ENCODE results near the gene OLFM4.

DNA sequence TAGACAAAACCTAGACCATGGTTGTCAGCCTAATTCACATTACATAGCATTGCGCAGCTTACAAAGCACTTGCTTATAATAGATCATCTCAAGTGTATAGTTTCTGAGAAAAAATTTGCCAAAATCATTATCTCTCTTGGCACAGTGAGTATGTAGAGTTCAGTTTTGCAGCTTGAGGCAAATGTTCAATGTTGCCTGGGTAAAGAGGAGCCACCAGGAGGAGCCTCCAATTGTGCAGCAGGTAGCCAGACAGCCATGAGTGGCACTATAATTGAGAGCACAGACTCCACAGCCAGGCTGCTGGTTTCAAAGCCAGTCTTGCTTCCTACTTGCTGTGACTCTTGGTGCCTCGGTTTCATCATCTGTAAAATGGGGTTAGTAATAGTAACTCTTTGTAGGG, 24.0 kb upstream of the OLFM4 start:
- TF ChIP-seq ZFP3 (CRISPR knock-in tag; IDR thresholded peaks at IDR 0.05) (no peak), BACH2 (CRISPR knock-in tag; IDR thresholded peaks at IDR 0.05; ENCODE audit: borderline replicate concordance) (no peak), PPARA (CRISPR knock-in tag; IDR thresholded peaks at IDR 0.05; ENCODE audit: borderline replicate concordance) (no peak), GLIS3 (CRISPR knock-in tag; IDR thresholded peaks at IDR 0.05) (no peak), RARB (CRISPR knock-in tag; IDR thresholded peaks at IDR 0.05) (no peak)
- TF ChIP-seq, protein P1, sequence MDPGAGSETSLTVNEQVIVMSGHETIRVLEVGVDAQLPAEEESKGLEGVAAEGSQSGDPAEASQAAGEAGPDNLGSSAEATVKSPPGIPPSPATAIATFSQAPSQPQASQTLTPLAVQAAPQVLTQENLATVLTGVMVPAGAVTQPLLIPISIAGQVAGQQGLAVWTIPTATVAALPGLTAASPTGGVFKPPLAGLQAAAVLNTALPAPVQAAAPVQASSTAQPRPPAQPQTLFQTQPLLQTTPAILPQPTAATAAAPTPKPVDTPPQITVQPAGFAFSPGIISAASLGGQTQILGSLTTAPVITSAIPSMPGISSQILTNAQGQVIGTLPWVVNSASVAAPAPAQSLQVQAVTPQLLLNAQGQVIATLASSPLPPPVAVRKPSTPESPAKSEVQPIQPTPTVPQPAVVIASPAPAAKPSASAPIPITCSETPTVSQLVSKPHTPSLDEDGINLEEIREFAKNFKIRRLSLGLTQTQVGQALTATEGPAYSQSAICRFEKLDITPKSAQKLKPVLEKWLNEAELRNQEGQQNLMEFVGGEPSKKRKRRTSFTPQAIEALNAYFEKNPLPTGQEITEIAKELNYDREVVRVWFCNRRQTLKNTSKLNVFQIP (CRISPR knock-in tag; IDR thresholded peaks at IDR 0.05; ENCODE audit: borderline replicate concordance, low read depth), result no peak

Data from SK-N-SH treated with all-trans-retinoic acid at 6 μM for 48 hours (cell line).